ENCODE results near the gene NAV2.
"Not testable (repeated sequence)": the region's sequence is repeated elsewhere in the genome, so short reads cannot be mapped to it uniquely, and the experiment has no call there.

Gene NAV2

GRCh38 chr11:20080032-20080685, 367.5 kb downstream of the NAV2 start:
- Histone ChIP-seq H3K4me2 (ENCODE audit: low read depth, low read length) (no peak overlapping the region), H4K20me1 (ENCODE audit: insufficient read depth, low read length) (no peaks in the 10 kb centered on the region), H3K36me3 (replicated peaks; ENCODE audit: insufficient read depth, low read length) (no peaks in the 10 kb centered on the region)

DNA sequence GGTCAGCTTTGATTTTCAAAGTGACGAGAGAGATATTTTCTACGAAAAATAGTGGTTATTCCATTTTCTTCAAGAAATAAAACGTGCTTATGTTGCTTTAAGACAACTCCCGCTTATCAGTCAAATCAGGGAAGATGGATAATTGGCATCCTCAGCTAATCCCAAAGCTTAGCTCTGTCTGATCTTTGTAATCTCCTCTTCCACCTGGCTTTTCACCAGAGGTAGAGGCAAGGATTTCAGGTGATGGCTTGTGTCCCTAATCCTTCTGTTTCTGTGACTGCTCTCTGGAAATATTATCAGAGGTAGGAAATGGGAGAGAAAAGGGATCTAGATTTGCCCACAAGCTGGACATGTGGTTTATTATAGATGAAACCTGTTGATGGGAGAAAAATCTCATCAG, 368.7 kb downstream of the NAV2 start:
- H4K20me1 ChIP-seq (ENCODE audit: insufficient read depth, low read length) = no peaks in the 10 kb centered on the region
- TF ChIP-seq, protein P1, sequence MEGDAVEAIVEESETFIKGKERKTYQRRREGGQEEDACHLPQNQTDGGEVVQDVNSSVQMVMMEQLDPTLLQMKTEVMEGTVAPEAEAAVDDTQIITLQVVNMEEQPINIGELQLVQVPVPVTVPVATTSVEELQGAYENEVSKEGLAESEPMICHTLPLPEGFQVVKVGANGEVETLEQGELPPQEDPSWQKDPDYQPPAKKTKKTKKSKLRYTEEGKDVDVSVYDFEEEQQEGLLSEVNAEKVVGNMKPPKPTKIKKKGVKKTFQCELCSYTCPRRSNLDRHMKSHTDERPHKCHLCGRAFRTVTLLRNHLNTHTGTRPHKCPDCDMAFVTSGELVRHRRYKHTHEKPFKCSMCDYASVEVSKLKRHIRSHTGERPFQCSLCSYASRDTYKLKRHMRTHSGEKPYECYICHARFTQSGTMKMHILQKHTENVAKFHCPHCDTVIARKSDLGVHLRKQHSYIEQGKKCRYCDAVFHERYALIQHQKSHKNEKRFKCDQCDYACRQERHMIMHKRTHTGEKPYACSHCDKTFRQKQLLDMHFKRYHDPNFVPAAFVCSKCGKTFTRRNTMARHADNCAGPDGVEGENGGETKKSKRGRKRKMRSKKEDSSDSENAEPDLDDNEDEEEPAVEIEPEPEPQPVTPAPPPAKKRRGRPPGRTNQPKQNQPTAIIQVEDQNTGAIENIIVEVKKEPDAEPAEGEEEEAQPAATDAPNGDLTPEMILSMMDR (IDR thresholded peaks at IDR 0.05; ENCODE audit: low read length) = no peak
- TF ChIP-seq EZH2 (optimal IDR thresholded peaks at IDR 0.05; ENCODE audit: low read depth, low read length) = no peak
- TF ChIP-seq EZH2phosphoT487 (IDR thresholded peaks at IDR 0.05; ENCODE audit: low read length) = no peak
- H3K27ac ChIP-seq (ENCODE audit: low read length) = no peak overlapping the region
- no peaks in the 10 kb centered on the region for H3K27me3 ChIP-seq (replicated peaks; ENCODE audit: insufficient read depth, low read length)
- H3K9me3 ChIP-seq (replicated peaks; ENCODE audit: insufficient read depth, low read length) = no peaks in the 10 kb centered on the region
- H3K9me2 ChIP-seq (replicated peaks; ENCODE audit: insufficient read depth, low read length) = no peaks in the 10 kb centered on the region
- no peak overlapping the region for H3K4me3 ChIP-seq (ENCODE audit: low read length)
- H3K36me3 ChIP-seq (replicated peaks; ENCODE audit: insufficient read depth, low read length) = no peaks in the 10 kb centered on the region
- no peak overlapping the region for H2AFZ ChIP-seq (ENCODE audit: low read length)
- H3K9ac ChIP-seq (ENCODE audit: low read length) = no peak overlapping the region
- H3K4me1 ChIP-seq (ENCODE audit: low read length) = peaks cover 5% of the 10 kb centered on the region
- H3F3A ChIP-seq (ENCODE audit: insufficient read depth, low read length) = no peaks in the 10 kb centered on the region
- H3K79me2 ChIP-seq (ENCODE audit: low read length) = no peaks in the 10 kb centered on the region
- DNase-seq = no peak
- H3K4me2 ChIP-seq (ENCODE audit: low read depth, low read length) = no peak overlapping the region

More at GRCh38 chr11:20080032-20080685, 367.5 kb downstream of the NAV2 start:
- Histone ChIP-seq H3K4me1 (ENCODE audit: low read length) (peaks cover 5% of the 10 kb centered on the region), H3K27ac (ENCODE audit: low read length) (no peak overlapping the region), H2AFZ (ENCODE audit: low read length) (no peak overlapping the region), H3F3A (ENCODE audit: insufficient read depth, low read length) (no peaks in the 10 kb centered on the region), H3K9ac (ENCODE audit: low read length) (no peak overlapping the region), H3K9me2 (replicated peaks; ENCODE audit: insufficient read depth, low read length) (no peaks in the 10 kb centered on the region), H3K9me3 (replicated peaks; ENCODE audit: insufficient read depth, low read length) (no peaks in the 10 kb centered on the region), H3K27me3 (replicated peaks; ENCODE audit: insufficient read depth, low read length) (no peaks in the 10 kb centered on the region), H3K4me3 (ENCODE audit: low read length) (no peak overlapping the region), H3K79me2 (ENCODE audit: low read length) (no peaks in the 10 kb centered on the region)
- TF ChIP-seq, protein P1 (IDR thresholded peaks at IDR 0.05; ENCODE audit: low read length) = no peak
- TF ChIP-seq EZH2phosphoT487 (IDR thresholded peaks at IDR 0.05; ENCODE audit: low read length) (no peak), EZH2 (optimal IDR thresholded peaks at IDR 0.05; ENCODE audit: low read depth, low read length) (no peak)
- DNase-seq = no peak

- not testable (repeated sequence) for H2AFZ ChIP-seq (ENCODE audit: low read length); H3F3A ChIP-seq (ENCODE audit: insufficient read depth, low read length); H4K20me1 ChIP-seq (ENCODE audit: insufficient read depth, low read length); H3K27ac ChIP-seq (ENCODE audit: low read length); H3K4me2 ChIP-seq (ENCODE audit: low read depth, low read length); H3K9me3 ChIP-seq (replicated peaks; ENCODE audit: insufficient read depth, low read length); H3K36me3 ChIP-seq (replicated peaks; ENCODE audit: insufficient read depth, low read length); H3K79me2 ChIP-seq (ENCODE audit: low read length); DNase-seq; H3K4me3 ChIP-seq (ENCODE audit: low read length); H3K9ac ChIP-seq (ENCODE audit: low read length); H3K9me2 ChIP-seq (replicated peaks; ENCODE audit: insufficient read depth, low read length); H3K27me3 ChIP-seq (replicated peaks; ENCODE audit: insufficient read depth, low read length)
- peaks cover 12% of the 10 kb centered on the region for H3K4me1 ChIP-seq (ENCODE audit: low read length)
These were observed 371.2 kb downstream of the NAV2 start for GRCh38 chr11:20083877-20084276.
